HG03457 (cell line): ENCODE measurements around the gene HS6ST3.

Experiments
- ATAC-seq: cut with Tn5 transposase; IDR thresholded peaks from one replicate; pipeline ENCODE4 v1.9.1; 2021; ENCODE audit warnings: moderate number of reproducible peaks; ENCODE audit not compliant: unreplicated experiment

Gene HS6ST3

DNA sequence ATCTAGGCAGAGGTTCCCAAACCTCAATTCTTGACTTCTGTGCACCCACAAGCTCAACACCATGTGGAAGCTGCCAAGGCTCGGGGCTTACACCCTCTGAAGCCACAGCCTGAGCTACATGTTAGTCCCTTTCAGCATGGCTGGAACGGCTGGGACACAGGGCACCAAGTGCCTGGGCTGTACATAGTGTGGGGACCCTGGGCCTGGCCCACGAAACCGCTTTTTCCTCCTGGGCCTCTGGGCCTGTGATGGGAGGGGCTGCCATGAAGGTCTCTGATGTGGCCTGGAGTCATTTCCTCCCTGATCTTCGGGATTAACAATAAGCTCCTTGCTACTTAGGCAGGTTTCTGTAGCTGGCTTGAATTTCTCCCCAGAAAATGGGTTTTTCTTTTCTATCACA is 108.1 kb downstream of the HS6ST3 start:
- ATAC-seq, result no peak

DNA sequence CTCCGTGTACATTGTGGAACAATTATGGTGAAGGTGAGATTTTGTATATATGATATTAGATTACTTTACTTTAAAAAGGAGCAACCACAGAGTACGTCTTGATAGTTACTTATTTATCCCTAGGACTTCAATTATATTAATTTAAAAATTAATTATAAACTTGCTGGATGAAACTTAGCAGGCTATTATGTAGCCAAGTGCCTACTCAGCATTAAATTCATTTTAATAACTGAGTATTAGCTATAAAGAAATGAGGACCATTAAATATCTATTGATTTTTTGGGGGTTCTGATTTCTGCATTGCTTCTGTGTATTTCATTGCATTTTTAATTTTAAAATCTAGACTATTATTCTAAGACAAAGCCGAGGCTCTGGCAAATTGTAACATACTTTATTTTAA is 109.4 kb downstream of the HS6ST3 start:
- no peak for ATAC-seq

DNA sequence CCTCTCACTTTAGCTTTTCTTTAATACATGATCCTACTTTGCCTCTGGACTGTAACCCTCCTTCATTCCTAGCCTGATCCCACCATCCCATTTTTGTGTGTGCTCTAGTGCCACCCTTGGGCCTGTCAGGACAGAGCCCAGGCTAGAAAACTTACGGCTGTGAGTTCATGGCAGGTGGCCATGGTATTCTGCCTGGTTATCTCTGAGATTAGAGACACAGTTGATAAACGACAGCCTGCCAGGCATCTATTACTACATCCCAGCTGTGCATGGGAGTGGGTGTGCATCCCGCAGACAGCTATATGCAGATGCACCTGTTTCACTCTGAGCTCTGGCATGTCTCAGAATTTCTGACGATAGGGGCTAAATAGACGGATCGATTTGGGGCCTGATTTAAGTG is 110.9 kb downstream of the HS6ST3 start:
- ATAC-seq, result no peak

DNA sequence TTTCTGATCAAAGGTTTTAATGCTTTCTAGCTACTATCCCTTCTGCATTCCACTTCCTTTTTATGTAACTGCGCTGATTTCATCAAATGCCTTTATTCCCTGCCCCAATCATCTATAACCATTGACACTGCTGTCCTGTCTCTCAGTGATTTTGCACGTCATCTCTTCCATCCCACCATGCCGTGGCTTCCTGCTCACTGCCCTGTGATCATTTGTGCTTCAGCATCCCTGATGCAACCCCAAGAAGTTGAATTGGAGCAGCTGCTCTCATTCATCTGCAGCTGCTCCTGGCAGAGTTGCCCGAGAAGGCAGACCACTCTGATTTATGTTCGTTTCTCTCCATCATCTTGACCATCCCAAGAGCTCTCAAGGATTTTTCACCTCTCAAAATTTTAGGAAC is 112.4 kb downstream of the HS6ST3 start:
- ATAC-seq, result no peak

DNA sequence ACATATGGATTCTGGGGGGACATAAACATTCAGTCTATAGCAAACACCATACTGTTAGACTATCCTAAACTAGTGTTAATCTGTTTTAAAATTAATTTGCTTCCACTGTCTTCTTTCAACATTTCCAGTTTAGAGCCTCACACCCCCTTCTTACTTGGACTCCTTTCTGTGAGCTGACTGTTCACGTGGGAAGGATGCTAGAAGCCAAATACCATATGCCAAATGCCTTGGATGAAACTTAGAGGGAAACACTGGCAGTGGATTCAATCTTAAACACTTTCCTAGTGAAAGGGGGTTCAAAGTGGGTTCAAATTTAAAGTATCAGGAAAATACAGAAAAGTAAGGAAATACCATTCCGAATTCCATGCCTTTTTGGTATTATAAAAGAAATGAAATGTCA is 113.6 kb downstream of the HS6ST3 start:
- no peak for ATAC-seq

DNA sequence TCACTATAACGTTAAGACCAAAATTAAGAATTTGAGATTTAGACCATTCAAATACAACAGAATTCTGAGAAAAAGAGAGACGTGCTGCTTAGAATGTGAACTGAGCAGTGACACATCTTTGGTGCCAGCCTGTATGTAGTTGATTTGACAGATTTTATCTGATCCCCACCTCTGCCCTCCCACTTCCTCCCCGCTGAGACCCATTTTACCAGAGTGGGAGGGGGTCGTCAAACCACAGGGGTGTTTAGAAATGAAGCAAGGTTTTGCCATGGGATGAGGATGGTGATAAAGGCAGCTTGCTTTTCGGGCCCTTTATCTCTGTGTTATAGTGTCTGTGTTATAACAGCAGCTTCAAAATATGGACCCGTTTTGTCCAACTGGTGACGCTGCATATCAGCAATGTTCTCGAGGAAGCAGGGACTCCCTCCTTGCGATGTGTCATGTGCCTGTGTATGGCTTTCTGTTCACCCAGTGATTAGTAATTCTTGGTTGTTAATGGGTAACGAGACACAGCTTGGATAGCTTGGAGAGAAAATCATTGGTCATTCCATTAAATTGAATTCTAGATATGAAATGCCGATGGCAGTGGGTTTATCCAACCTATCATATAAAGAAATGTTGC is 125.0 kb downstream of the HS6ST3 start:
- no peak for ATAC-seq

DNA sequence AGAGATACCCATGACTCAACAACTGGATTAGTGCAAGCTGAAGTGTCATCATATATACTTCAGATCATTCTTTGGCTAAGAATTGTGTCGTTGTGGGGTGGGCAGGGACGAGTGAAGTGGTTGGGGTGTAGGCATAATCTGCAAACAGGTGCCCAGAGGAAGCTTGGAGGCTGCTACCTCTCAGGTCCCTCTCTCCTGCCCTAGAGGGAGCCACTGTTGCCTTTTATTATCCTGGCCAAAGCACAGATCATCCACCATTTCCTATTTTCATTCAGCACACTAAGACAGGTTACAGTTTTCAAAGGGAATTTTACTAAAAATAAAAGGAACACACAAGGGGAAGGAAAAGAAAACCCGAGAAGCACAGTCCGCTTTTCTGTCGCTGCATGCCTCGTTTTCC is 126.6 kb downstream of the HS6ST3 start:
- no peak for ATAC-seq

DNA sequence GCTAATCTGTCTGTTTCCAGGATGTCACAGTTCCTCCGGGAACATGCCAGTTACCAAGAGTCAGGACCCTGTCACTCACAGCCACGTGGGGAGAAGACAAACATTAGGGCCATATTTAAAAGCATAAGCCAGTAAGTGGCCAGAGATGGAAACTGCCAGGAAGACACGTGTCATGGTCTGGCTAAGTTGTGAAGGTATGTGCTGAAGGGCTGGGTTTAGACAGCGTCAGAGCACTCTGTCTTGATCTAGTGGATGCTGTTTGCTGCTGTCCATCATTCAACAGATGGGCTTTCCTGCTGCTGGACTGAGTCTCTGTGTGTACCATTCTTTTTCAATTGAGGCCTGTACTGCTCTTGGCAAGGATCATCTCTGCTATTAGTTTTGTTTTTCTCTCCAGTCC is 128.6 kb downstream of the HS6ST3 start:
- ATAC-seq, result no peak

DNA sequence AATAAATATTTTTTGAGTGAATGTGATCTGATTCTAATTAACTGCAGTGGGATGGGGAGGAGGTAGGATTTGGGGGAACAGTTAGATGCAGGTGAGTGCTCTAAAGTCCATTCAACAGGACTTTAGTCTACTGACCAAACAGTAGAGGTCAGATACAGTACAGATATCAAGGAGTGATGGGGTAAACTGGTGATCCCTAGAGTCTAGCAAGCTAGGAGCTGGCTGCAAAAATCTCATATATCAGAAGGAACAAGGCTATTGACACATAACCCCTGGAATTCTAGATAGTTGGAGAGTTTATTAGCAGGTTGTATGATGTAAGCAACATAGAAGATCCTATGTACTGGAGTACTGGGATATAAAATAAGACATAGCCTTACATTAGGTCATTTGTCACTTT is 131.6 kb downstream of the HS6ST3 start:
- no peak for ATAC-seq

DNA sequence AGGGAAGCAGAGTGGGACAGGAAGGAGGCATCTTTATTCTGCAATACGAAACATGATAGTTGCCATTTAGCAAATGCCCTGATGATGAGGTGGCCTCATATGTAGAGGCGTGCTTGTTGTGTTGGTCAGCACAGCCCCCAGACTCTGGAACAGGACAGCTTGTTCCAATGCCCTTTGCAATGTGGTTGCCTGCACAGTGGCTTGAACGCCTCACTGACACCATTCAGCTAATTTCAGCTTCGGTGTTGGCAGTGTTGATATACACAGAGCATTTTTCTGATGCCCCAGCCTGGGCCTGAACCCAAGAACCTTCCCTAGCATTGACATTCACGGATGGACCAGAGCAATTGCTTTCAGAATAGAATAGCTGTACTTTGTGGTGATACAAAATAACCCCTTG is 133.3 kb downstream of the HS6ST3 start:
- ATAC-seq, result no peak

DNA sequence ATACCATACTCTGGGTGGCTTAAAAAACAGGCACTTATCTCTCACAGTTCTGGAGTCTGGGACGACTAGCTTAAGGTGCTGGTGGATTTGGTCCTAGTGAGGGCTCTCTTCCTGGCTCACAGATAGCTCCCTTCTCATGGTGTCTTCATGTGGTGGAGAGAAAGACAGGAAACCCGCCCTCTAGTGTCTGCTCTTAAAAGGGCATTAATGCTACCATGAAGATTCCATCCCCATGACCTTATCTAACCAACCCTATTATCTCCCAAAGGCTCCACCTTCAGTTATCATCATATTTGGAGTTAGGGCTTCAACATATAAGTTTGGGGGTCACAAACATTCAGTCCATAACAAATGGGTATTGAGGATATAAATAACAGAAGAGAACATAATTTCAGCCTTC is 139.4 kb downstream of the HS6ST3 start:
- ATAC-seq, result no peak

DNA sequence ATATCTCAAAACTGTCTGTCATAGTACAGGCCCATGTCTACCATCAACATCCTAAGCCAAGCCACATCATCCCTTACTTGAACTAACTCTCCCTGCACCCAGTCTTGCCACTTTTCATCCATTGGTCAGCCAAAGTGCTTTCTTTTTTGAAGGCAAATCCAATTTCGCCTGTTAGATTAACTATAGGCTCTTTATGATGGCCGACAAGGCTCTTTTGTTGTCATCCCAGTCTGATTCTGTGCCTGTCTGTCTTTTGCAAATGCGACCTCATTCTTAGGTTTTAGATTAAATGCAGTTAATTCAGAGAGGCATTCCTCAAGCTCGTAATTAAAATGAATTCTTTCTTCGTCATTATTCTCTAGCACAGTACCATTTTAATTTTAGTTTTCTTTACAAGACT is 148.3 kb downstream of the HS6ST3 start:
- ATAC-seq, result no peak

DNA sequence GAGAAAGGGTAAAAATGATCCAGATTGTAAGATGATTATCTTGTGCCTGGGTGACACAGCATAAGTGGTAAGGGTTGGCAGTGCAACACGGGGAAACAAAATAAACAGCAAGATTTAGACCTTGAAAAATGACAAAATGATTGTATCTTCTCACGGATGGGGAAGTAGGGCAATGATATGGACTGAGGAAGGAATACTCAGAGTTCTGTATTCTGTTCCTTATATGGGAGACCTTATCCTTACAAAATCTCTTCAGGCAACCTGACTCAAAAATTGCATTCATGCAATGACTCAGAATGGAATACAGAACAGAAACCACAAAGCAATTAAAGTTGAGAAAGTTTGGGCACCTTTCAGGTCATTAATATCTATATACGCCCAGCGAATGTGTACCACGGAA is 149.0 kb downstream of the HS6ST3 start:
- ATAC-seq, result no peak

DNA sequence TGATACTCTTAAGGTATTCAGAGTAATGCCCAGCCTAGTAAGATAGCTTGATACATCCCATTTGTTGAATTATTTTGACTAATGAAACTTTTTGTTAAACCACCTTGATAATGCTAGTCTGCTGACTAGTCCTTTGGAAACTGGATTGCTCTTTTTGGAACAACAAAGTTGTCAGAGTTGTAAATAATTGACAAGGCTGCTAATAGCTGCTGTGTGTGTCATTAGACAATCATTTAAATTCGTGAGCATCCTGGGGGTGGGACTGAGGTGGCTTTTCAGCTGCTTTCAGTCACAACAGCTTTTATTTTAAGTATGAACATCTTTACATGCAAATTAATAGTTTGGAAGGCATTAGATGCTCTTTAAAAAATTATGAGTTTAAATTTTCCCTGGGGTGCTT is 153.5 kb downstream of the HS6ST3 start:
- no peak for ATAC-seq

DNA sequence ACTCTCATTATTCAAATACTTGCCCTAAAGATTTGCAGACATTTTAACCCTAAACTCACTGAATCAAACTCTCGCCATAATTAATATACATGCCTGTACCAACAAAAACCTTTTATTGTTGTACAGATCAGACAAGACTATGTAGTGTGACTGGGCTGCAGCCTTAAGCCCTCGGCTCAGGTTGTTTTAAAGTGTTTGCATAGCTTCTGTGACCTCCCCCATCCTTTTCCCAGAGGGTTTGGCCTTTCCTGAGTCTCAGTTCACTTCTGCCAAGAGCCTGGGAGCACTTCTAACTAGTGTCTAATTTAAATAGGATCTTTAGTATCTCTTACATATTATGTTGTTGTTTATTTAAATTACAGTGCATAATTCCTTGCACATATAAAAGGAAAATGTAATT is 158.2 kb downstream of the HS6ST3 start:
- no peak for ATAC-seq

DNA sequence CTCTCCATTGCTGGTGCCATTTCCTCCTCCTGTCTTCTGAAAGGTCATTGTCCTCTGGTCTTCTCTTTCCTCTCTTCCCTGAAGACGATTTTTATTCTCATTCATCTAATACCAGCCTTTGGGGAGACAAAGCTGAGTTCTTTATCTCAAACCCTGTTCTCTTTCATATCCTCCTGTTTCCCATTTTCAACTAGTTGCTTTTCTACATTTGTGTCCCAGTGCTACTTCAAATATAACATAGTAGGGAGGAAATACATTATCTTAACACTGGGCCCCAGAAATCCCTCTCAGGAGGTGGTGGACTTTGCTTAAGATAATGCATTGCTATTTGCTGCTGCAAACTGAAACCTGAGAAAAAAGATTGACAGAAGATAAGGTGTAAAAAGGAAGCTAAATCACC is 159.1 kb downstream of the HS6ST3 start:
- no peak for ATAC-seq

DNA sequence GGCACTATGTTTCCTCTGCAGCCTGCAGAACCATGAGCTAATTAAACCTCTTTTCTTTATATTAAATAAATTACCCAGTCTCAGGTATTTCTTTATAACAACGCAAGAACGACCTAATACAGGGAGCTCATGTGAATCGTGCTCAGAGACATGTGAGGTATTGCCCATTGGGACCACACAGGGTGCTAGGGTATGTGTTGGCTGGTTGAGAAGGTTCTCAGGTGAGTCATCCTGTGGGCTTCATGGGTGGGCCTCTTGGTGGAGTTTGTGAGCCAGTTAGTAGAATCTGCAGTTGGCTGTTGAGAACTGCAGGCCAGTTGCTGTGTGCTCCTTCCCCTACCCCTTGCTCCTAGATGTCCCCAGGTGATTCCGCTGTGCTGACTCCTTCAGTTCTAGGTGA is 163.0 kb downstream of the HS6ST3 start:
- no peak for ATAC-seq

DNA sequence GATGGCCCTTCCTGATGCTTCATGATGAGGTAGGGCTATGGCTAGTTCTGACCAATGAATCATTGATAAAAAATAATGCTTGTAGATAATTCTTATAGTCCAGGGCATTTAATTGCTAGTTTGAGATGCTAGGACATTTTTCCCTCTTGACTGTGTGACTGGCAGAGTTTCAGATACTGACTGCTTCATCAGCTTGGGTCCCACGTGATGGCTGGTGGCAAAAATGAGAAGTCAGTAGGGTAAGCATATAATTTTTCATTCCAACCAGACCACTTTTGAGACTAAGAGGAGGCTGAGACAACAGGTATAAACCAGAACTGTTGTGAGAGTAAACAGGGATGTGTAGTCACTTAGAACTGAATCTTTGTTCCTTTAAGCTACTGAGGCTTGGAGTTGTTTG is 183.3 kb downstream of the HS6ST3 start:
- ATAC-seq, result no peak

DNA sequence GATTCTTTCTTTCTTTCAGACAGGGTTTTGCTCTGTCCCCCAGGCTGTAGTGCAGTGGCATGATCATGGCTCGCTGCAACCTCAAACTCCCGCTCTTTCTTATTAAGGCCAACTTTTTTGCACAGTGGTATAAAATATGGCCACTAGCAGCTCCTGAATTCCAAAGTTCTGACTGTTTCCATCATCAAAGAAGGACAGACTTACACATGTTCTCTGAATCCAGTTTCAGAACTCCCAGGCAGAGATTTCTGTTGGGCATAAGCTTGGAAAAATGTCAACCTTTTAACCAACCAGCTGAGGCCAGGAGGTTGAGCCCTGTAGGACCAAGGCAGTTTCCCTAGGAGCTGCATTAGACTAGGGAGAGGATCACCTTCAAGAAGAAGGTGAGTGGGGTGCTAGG is 184.1 kb downstream of the HS6ST3 start:
- no peak for ATAC-seq

DNA sequence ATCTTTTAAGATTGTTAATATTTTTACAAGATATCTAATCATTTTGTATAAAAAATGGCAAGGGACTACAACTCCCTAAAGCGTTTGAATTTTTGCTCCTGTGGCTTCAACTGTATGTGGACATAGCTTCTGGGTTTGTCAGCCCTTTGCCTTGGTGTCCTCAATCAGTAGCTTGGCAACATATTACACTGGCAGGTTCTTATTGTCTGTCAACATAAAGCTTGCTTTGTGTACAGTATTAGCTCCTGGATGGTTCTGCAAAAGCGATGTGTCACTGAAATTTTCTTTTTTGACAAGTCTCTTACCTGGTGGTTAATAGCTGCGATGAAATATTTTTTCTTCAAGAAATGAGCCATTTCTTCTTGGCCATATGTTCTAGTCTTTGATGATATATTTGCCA is 190.0 kb downstream of the HS6ST3 start:
- no peak for ATAC-seq

DNA sequence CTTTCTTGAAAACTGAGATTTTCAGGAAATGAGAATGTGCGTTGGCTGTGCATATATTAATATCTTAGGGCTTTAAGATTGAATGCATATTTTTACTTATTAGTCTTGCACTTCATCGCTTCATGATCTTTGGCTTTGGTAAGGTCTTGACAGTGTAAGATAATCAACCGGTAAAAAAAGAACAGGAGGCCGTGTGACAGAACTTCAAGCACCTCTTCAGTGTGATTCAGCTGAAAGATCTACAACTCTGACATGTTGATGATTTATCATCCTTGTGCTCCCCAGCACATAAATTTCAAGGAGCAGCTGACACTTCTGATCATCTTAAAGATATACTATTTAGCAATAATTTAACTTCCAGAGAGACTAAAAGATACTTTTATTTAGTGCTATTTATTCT is 195.1 kb downstream of the HS6ST3 start:
- ATAC-seq, result no peak

DNA sequence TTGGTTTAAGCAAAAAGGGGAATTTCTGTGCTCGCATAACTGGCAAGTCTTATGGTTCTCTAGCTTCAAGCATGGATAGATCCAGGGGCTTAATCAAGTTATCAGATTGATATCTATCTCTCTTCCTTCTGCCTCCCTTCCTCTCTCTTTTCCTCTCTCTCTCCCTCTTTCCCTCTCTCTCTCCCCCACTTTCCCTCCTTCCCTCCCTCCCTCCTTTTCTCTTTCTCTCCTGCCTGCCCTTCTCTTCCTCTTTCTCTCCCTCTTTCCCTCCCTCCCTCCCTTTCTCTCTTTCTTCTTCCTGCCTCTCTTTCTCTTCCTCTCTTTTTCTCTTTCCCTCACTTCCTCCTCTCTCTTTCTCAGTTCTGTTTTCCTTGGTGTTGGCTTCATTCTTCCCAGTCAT is 195.8 kb downstream of the HS6ST3 start:
- no peak for ATAC-seq

DNA sequence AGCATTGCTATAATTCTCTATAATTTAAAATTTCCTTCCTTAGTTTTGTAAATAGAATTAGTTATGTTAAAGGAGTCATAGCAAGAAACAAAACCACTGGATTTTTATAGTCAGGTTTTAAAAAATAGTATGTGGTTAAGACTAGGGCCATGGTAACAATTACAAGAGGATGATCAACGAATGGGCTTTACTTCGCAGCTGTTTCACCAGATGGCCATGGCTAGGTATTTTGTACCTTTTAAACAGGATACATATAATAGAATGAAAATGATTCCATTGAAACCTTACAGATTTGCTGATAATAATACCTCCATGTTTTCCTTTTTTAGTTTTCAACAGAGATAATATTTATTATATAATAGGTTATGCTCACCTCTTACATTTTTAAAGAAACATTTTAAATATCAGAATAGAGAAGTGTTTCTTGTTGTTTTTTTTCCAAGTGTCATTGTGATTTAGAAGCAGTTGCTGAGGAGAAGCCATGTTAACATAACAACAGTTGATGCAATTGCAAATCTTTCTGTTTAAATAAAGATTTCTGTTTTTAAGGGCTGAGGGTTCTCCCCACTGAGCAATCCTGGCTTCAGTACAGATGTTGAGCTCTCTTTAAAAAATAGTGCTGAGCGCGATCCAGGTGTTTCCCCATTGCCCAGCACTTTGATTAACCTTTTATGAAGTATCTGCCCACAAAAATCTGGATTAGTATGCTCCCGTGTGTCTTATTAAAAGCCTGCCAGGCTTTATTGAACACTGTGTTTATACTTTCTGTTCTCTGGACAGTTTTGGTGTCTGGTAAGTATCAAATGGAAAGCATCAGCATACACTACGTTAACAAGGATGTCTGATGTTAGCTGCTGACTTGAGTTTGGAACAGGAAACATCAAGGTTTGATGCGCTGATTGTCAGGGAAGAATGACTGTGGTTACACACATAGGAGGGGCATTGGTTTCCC is 205.3 kb downstream of the HS6ST3 start:
- no peak for ATAC-seq
